ENCODE results near the gene NECAB2.

NECAB2 gene

GRCh38 chr16:83992624-83993023 lies 24.6 kb downstream of the NECAB2 start:
- H3K27me3 Mint-ChIP-seq (ENCODE audit: low read depth): peaks cover 12% of the 10 kb centered on the region
- H3K36me3 Mint-ChIP-seq (ENCODE audit: low read depth): no peaks in the 10 kb centered on the region
- H3K4me3 Mint-ChIP-seq: no peak overlapping the region
- H3K27ac Mint-ChIP-seq: no peak overlapping the region
- DNase-seq (ENCODE audit: low spot score): no peak
- H3K9me3 Mint-ChIP-seq: peaks cover 3% of the 10 kb centered on the region
- no peaks in the 10 kb centered on the region for H3K4me1 Mint-ChIP-seq (ENCODE audit: low read depth)

- no peaks in the 10 kb centered on the region for H3K36me3 Mint-ChIP-seq (ENCODE audit: low read depth)
- DNase-seq (ENCODE audit: low spot score): no peak
- H3K27me3 Mint-ChIP-seq (ENCODE audit: low read depth): peaks cover 12% of the 10 kb centered on the region
- no peak overlapping the region for H3K4me3 Mint-ChIP-seq
- peaks cover 3% of the 10 kb centered on the region for H3K9me3 Mint-ChIP-seq
- H3K27ac Mint-ChIP-seq: no peak overlapping the region
- no peaks in the 10 kb centered on the region for H3K4me1 Mint-ChIP-seq (ENCODE audit: low read depth)
Observed at GRCh38 chr16:83994087-83994486, 26.0 kb downstream of the NECAB2 start.

GRCh38 chr16:83994703-83995102 lies 26.7 kb downstream of the NECAB2 start:
- no peak for DNase-seq (ENCODE audit: low spot score)
- Mint-ChIP-seq H3K27me3 (ENCODE audit: low read depth) (peaks cover 12% of the 10 kb centered on the region), H3K4me1 (ENCODE audit: low read depth) (no peaks in the 10 kb centered on the region), H3K9me3 (peaks cover 3% of the 10 kb centered on the region), H3K4me3 (no peak overlapping the region), H3K36me3 (ENCODE audit: low read depth) (no peaks in the 10 kb centered on the region), H3K27ac (no peak overlapping the region)

- Mint-ChIP-seq H3K4me3 (no peak overlapping the region), H3K9me3 (peaks cover 3% of the 10 kb centered on the region), H3K27me3 (ENCODE audit: low read depth) (peaks cover 12% of the 10 kb centered on the region), H3K27ac (no peak overlapping the region), H3K36me3 (ENCODE audit: low read depth) (no peaks in the 10 kb centered on the region), H3K4me1 (ENCODE audit: low read depth) (no peaks in the 10 kb centered on the region)
- DNase-seq (ENCODE audit: low spot score): no peak
Observed at GRCh38 chr16:83995754-83996153, 27.7 kb downstream of the NECAB2 start.

GRCh38 chr16:83996481-83997252 lies 28.6 kb downstream of the NECAB2 start:
- Mint-ChIP-seq H3K9me3 (peaks cover 3% of the 10 kb centered on the region), H3K4me3 (no peak overlapping the region), H3K27ac (no peak overlapping the region), H3K4me1 (ENCODE audit: low read depth) (no peaks in the 10 kb centered on the region), H3K27me3 (ENCODE audit: low read depth) (peaks cover 12% of the 10 kb centered on the region), H3K36me3 (ENCODE audit: low read depth) (no peaks in the 10 kb centered on the region)
- DNase-seq (ENCODE audit: low spot score): no peak

GRCh38 chr16:83998091-83998490 lies 30.0 kb downstream of the NECAB2 start:
- no peaks in the 10 kb centered on the region for H3K9me3 Mint-ChIP-seq
- H3K27me3 Mint-ChIP-seq (ENCODE audit: low read depth): peaks cover 12% of the 10 kb centered on the region
- no peaks in the 10 kb centered on the region for H3K36me3 Mint-ChIP-seq (ENCODE audit: low read depth)
- no peak for DNase-seq (ENCODE audit: low spot score)
- no peak overlapping the region for H3K27ac Mint-ChIP-seq
- H3K4me3 Mint-ChIP-seq: no peak overlapping the region
- H3K4me1 Mint-ChIP-seq (ENCODE audit: low read depth): no peaks in the 10 kb centered on the region

- no peak for DNase-seq (ENCODE audit: low spot score)
- no peaks in the 10 kb centered on the region for H3K36me3 Mint-ChIP-seq (ENCODE audit: low read depth)
- no peak overlapping the region for H3K4me3 Mint-ChIP-seq
- H3K27ac Mint-ChIP-seq: no peak overlapping the region
- H3K4me1 Mint-ChIP-seq (ENCODE audit: low read depth): no peaks in the 10 kb centered on the region
- no peaks in the 10 kb centered on the region for H3K9me3 Mint-ChIP-seq
- peaks cover under 1% of the 10 kb centered on the region for H3K27me3 Mint-ChIP-seq (ENCODE audit: low read depth)
Observed at GRCh38 chr16:84000989-84001642, 33.1 kb downstream of the NECAB2 start.

GRCh38 chr16:84001726-84002125 lies 33.7 kb downstream of the NECAB2 start:
- no peaks in the 10 kb centered on the region for H3K36me3 Mint-ChIP-seq (ENCODE audit: low read depth)
- H3K27me3 Mint-ChIP-seq (ENCODE audit: low read depth): no peaks in the 10 kb centered on the region
- H3K4me1 Mint-ChIP-seq (ENCODE audit: low read depth): no peaks in the 10 kb centered on the region
- no peak overlapping the region for H3K27ac Mint-ChIP-seq
- no peaks in the 10 kb centered on the region for H3K9me3 Mint-ChIP-seq
- no peak for DNase-seq (ENCODE audit: low spot score)
- H3K4me3 Mint-ChIP-seq: no peak overlapping the region

- H3K9me3 Mint-ChIP-seq: no peaks in the 10 kb centered on the region
- no peaks in the 10 kb centered on the region for H3K36me3 Mint-ChIP-seq (ENCODE audit: low read depth)
- H3K4me1 Mint-ChIP-seq (ENCODE audit: low read depth): no peaks in the 10 kb centered on the region
- H3K4me3 Mint-ChIP-seq: no peak overlapping the region
- no peak overlapping the region for H3K27ac Mint-ChIP-seq
- H3K27me3 Mint-ChIP-seq (ENCODE audit: low read depth): no peaks in the 10 kb centered on the region
- DNase-seq (ENCODE audit: low spot score): no peak
Observed at GRCh38 chr16:84003038-84003437, 35.0 kb downstream of the NECAB2 start.

GRCh38 chr16:84004442-84004841 lies 36.4 kb downstream of the NECAB2 start:
- Mint-ChIP-seq H3K27me3 (ENCODE audit: low read depth) (no peaks in the 10 kb centered on the region), H3K4me3 (no peak overlapping the region), H3K9me3 (no peaks in the 10 kb centered on the region), H3K4me1 (ENCODE audit: low read depth) (no peaks in the 10 kb centered on the region), H3K36me3 (ENCODE audit: low read depth) (no peaks in the 10 kb centered on the region), H3K27ac (no peak overlapping the region)
- DNase-seq (ENCODE audit: low spot score): no peak

GRCh38 chr16:84005391-84005790 lies 37.3 kb downstream of the NECAB2 start:
- Mint-ChIP-seq H3K27me3 (ENCODE audit: low read depth) (no peaks in the 10 kb centered on the region), H3K36me3 (ENCODE audit: low read depth) (no peaks in the 10 kb centered on the region), H3K4me1 (ENCODE audit: low read depth) (no peaks in the 10 kb centered on the region), H3K4me3 (no peak overlapping the region), H3K27ac (no peak overlapping the region), H3K9me3 (no peaks in the 10 kb centered on the region)
- DNase-seq (ENCODE audit: low spot score): no peak

- no peaks in the 10 kb centered on the region for H3K4me1 Mint-ChIP-seq (ENCODE audit: low read depth)
- no peaks in the 10 kb centered on the region for H3K27me3 Mint-ChIP-seq (ENCODE audit: low read depth)
- H3K9me3 Mint-ChIP-seq: no peaks in the 10 kb centered on the region
- H3K27ac Mint-ChIP-seq: no peak overlapping the region
- no peak for DNase-seq (ENCODE audit: low spot score)
- H3K36me3 Mint-ChIP-seq (ENCODE audit: low read depth): no peaks in the 10 kb centered on the region
- H3K4me3 Mint-ChIP-seq: no peak overlapping the region
Observed at GRCh38 chr16:84007520-84007919, 39.5 kb downstream of the NECAB2 start.

GRCh38 chr16:84007965-84008364 lies 39.9 kb downstream of the NECAB2 start:
- Mint-ChIP-seq H3K4me1 (ENCODE audit: low read depth) (no peaks in the 10 kb centered on the region), H3K27me3 (ENCODE audit: low read depth) (no peaks in the 10 kb centered on the region)

GRCh38 chr16:84009282-84009681 lies 41.2 kb downstream of the NECAB2 start:
- no peaks in the 10 kb centered on the region for H3K27me3 Mint-ChIP-seq (ENCODE audit: low read depth)
- no peaks in the 10 kb centered on the region for H3K9me3 Mint-ChIP-seq
- H3K4me1 Mint-ChIP-seq (ENCODE audit: low read depth): peaks cover 3% of the 10 kb centered on the region
- H3K36me3 Mint-ChIP-seq (ENCODE audit: low read depth): no peaks in the 10 kb centered on the region
- DNase-seq (ENCODE audit: low spot score): no peak
- H3K4me3 Mint-ChIP-seq: no peak overlapping the region
- H3K27ac Mint-ChIP-seq: no peak overlapping the region

More at GRCh38 chr16:84007965-84008364, 39.9 kb downstream of the NECAB2 start:
- no peaks in the 10 kb centered on the region for H3K36me3 Mint-ChIP-seq (ENCODE audit: low read depth)
- H3K27ac Mint-ChIP-seq: no peak overlapping the region
- H3K4me3 Mint-ChIP-seq: no peak overlapping the region
- no peaks in the 10 kb centered on the region for H3K9me3 Mint-ChIP-seq
- no peak for DNase-seq (ENCODE audit: low spot score)
